ENCODE data around the gene SH2D2A. TPM values are rescaled to one million over a fixed set of nuclear protein-coding genes. Genes with fewer than 3 reads are reported as not detected.

SH2D2A gene
- total and polyA plus RNA-seq, 2 of the 4 experiments (the other 2 are of a cell fraction) = not detected

DNA sequence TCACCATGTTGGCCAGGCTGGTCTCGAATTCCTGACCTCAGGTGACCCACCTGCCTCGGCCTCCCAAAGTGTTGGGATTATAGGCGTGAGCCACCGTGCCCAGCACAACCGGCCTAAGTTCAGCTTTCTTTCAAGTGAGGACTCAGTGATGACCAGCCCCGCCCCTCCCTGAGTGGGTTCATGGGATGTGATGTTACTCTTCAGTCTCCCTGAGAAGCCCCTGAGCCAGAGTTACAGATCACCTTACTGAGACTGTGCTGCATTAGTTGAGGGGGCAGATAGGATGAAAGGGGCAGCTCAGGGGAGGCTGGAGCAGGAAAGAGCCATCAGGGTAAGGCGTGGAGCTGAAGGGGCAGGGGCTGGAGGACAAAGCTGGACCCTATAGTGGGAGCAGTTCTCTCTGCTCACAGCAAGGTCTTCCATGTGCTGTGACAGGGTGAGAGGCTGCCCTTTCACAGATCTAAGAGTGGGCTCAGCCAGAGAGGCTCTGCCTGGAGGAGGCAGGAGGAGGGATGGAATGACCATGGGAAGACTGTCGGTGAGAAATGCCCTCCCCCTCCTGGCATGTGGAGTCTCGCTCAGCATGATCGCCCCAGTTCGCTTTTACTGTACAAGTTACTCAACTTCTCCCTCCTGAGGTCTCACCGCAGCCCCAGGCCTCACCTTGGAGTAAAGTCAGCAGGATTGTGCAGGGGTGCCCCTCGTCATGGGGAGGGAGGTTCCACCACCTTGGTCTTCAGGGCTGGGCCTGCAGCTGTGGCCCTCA is 13.4 kb downstream of the SH2D2A start:
- BruUV-seq (replicated peaks) = no TSS peak
- Histone ChIP-seq H2BK20ac (ENCODE audit: low read depth, low read length) (no peak overlapping the region), H2BK5ac (ENCODE audit: low read depth, low read length, poor library complexity, severe bottlenecking) (no peak overlapping the region), H2AFZ (replicated peaks; ENCODE audit: low read length, poor library complexity) (no peak overlapping the region), H3K36me3 (ENCODE audit: control insufficient read depth, insufficient read depth, low read length) (peaks cover 21% of the 10 kb centered on the region), H4K91ac (ENCODE audit: insufficient read depth, low read depth, low read length) (no peak overlapping the region), H2BK15ac (ENCODE audit: low read depth, low read length) (no peak overlapping the region), H3K79me1 (ENCODE audit: low read depth in 1 of 2, low read length in 2 of 2) (0 out of 4 replicates have a peak, but pooled peaks cover 0 to 3% of the 10 kb centered on the region in 2 experiments), H3K4ac (ENCODE audit: low read depth, low read length) (no peak overlapping the region), H3K4me3 (ENCODE audit: insufficient read depth, low read depth, low read length) (no peak overlapping the region), H2AK5ac (ENCODE audit: low read depth, low read length) (no peak overlapping the region), H3K27ac (ENCODE audit: insufficient read depth, low read length) (no peak overlapping the region), H3K4me1 (ENCODE audit: control insufficient read depth, insufficient read depth, low read length) (peaks cover 11% of the 10 kb centered on the region), H3K9ac (ENCODE audit: low read depth, low read length) (no peak overlapping the region), H3K4me2 (ENCODE audit: low read depth, low read length) (no peak overlapping the region), H4K20me1 (ENCODE audit: insufficient read depth, low read length) (peaks cover 31% of the 10 kb centered on the region; the same call in 1 of the 2 replicates), H4K5ac (ENCODE audit: low read depth, low read length) (no peak overlapping the region), H3K27me3 (ENCODE audit: control insufficient read depth, insufficient read depth, low read length) (peaks cover 9% of the 10 kb centered on the region; the same call in 1 of the 2 replicates), H3K56ac (ENCODE audit: extremely low read depth, insufficient read depth, low read length) (no peak overlapping the region), H3K9me3 (ENCODE audit: control insufficient read depth, insufficient read depth, low read length) (no peaks in the 10 kb centered on the region), H3K18ac (ENCODE audit: low read depth, low read length) (no peak overlapping the region), H2BK120ac (ENCODE audit: low read depth, low read length) (no peak overlapping the region), H3K23ac (ENCODE audit: low read depth, low read length) (no peak overlapping the region), H3K9me1 (ENCODE audit: insufficient read depth, low read length) (peaks cover 8% of the 10 kb centered on the region; the same call in 1 of the 2 replicates), H3K14ac (replicated peaks; ENCODE audit: low read depth, low read length) (no peak overlapping the region), H2AK9ac (replicated peaks; ENCODE audit: low read depth, low read length, poor library complexity) (no peak overlapping the region), H4K8ac (ENCODE audit: low read depth in 2 of 2, low read length in 2 of 2) (no peak overlapping the region)
- ATAC-seq (ENCODE audit: low read depth) (no peak), DNase-seq (no peak)
- in situ Hi-C loops (cut with MboI; ENCODE audit: low sequenced_read_pairs) (no loop called here), intact Hi-C loops (cut with micrococcal nuclease) (no loop called here), dilution Hi-C loops (cut with HindIII; ENCODE audit: low sequenced_read_pairs, unreplicated experiment) (no loop called here)
- WGBS, 2 experiments (ENCODE audit: extremely low coverage in 2 of 2, insufficient read length in 1 of 2) = 97% methylated on average over 4 of the region's 13 CpGs; no CpG with 5 or more reads in 1 of the 2 experiments
- CTCF ChIA-PET = no interaction called here
- POLR2A ChIA-PET (ENCODE audit: unreplicated experiment) = no interaction called here
- TF ChIP-seq CEBPB (IDR thresholded peaks at IDR 0.05; ENCODE audit: low read depth, low read length) (no peak), SMC3 (IDR thresholded peaks at IDR 0.05; ENCODE audit: low read depth, low read length) (no peak), BHLHE40 (IDR thresholded peaks at IDR 0.05; ENCODE audit: low read depth, low read length) (no peak), MAZ (IDR thresholded peaks at IDR 0.05; ENCODE audit: borderline replicate concordance, low read depth, low read length) (no peak), ELK1 (IDR thresholded peaks at IDR 0.05; ENCODE audit: borderline replicate concordance, low read depth, low read length) (no peak), RFX5 (IDR thresholded peaks at IDR 0.05; ENCODE audit: low read depth, low read length) (no peak), CTCF (conservative IDR thresholded peaks at IDR 0.05; ENCODE audit: low read depth, low read length) (no peak), FOS (IDR thresholded peaks at IDR 0.05; ENCODE audit: low read depth, low read length) (no peak), POLR2A (IDR thresholded peaks at IDR 0.05; ENCODE audit: low read depth, low read length) (no peak), CHD1 (IDR thresholded peaks at IDR 0.05; ENCODE audit: low read depth, low read length) (no peak), MXI1 (IDR thresholded peaks at IDR 0.05; ENCODE audit: borderline replicate concordance, low read depth, low read length) (no peak), MAFK (IDR thresholded peaks at IDR 0.05; ENCODE audit: low read depth, low read length) (no peak), RAD21 (IDR thresholded peaks at IDR 0.05; ENCODE audit: low read length) (no peak), NFE2L2 (IDR thresholded peaks at IDR 0.05; ENCODE audit: low read depth, low read length) (no peak)
- TF ChIP-seq, protein P1, sequence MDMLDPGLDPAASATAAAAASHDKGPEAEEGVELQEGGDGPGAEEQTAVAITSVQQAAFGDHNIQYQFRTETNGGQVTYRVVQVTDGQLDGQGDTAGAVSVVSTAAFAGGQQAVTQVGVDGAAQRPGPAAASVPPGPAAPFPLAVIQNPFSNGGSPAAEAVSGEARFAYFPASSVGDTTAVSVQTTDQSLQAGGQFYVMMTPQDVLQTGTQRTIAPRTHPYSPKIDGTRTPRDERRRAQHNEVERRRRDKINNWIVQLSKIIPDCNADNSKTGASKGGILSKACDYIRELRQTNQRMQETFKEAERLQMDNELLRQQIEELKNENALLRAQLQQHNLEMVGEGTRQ (IDR thresholded peaks at IDR 0.05; ENCODE audit: low read depth, low read length) = no peak
